HG02981 (cell line): ENCODE data around the gene TIPARP.
"Not testable (repeated sequence)": the region's sequence is repeated elsewhere in the genome, so short reads cannot be mapped to it uniquely, and the experiment has no call there.

Experiments used
- ATAC-seq: cut with Tn5 transposase; IDR thresholded peaks from one replicate; pipeline ENCODE4 v1.9.1; 2021; ENCODE audit warnings: mild to moderate bottlenecking, moderate library complexity; ENCODE audit not compliant: unreplicated experiment

Gene TIPARP

GRCh38 chr3:156646958-156647357 is 27.4 kb upstream of the TIPARP start:
- no peak for ATAC-seq

- ATAC-seq: no peak
Observed at GRCh38 chr3:156648086-156648485, 26.3 kb upstream of the TIPARP start.

- ATAC-seq: no peak
Observed at GRCh38 chr3:156649681-156650080, 24.7 kb upstream of the TIPARP start.

GRCh38 chr3:156652661-156653060 is 21.7 kb upstream of the TIPARP start:
- ATAC-seq: not testable (repeated sequence)

- ATAC-seq: no peak
Observed at GRCh38 chr3:156654834-156655233, 19.6 kb upstream of the TIPARP start.

GRCh38 chr3:156655819-156656550 is 18.4 kb upstream of the TIPARP start:
- no peak for ATAC-seq

- ATAC-seq: no peak
Observed at GRCh38 chr3:156657440-156657839, 16.9 kb upstream of the TIPARP start.

- ATAC-seq: no peak
Observed at GRCh38 chr3:156657862-156658731, 16.3 kb upstream of the TIPARP start.

- ATAC-seq: no peak
Observed at GRCh38 chr3:156658732-156659090, 15.7 kb upstream of the TIPARP start.

GRCh38 chr3:156659260-156659659 is 15.1 kb upstream of the TIPARP start:
- no peak for ATAC-seq

GRCh38 chr3:156661155-156661554 is 13.2 kb upstream of the TIPARP start:
- ATAC-seq: peak; percentile 31

- ATAC-seq: peak; percentile 5
Observed at GRCh38 chr3:156664011-156664830, 10.2 kb upstream of the TIPARP start.

- ATAC-seq: peak; percentile 74
Observed at GRCh38 chr3:156664831-156665178, 9.6 kb upstream of the TIPARP start.

GRCh38 chr3:156665291-156665690 is 9.1 kb upstream of the TIPARP start:
- no peak for ATAC-seq

GRCh38 chr3:156666073-156666472 is 8.3 kb upstream of the TIPARP start:
- ATAC-seq: no peak

GRCh38 chr3:156668073-156668763 is 6.2 kb upstream of the TIPARP start:
- ATAC-seq: no peak

- ATAC-seq: no peak
Observed at GRCh38 chr3:156670077-156670476, 4.3 kb upstream of the TIPARP start.

GRCh38 chr3:156670652-156671051 is 3.7 kb upstream of the TIPARP start:
- no peak for ATAC-seq

- no peak for ATAC-seq
Observed at GRCh38 chr3:156673732-156674045, 701 bp upstream of the TIPARP start.

GRCh38 chr3:156674911-156675829 is 780 bp downstream of the TIPARP start:
- ATAC-seq: no peak
